ENCODE measurements around the gene STON2. TPM values are rescaled to one million over a fixed set of nuclear protein-coding genes. Genes with fewer than 3 reads are reported as not detected.

Gene STON2
- total and polyA plus RNA-seq, 2 experiments from 2014 or later, result 5.0 to 22.7 TPM

DNA sequence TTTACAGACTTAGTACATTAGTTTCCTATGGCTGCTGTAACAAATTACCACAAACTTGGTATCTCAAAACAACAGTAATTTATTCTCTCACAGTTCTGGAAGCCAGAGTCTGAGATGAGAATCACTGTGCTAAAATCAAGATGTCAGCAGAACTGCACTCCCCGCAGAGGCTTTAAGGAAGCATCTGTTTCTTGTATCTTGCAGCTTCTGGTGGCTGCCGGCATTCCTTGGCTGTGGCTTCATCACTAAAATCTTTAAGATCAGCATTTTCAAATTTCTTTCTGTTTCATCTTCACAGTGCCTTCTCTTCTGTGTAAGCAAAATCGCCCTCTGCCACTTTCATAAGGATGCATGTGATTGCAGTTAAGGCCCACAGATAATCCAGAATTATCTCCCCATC is 9.4 kb downstream of the STON2 start:
- Histone ChIP-seq H3K4me3 (no peak overlapping the region), H3K4me1 (ENCODE audit: insufficient read depth) (no peaks in the 10 kb centered on the region), H3K9me3 (ENCODE audit: low read depth) (no peaks in the 10 kb centered on the region), H3K9me2 (replicated peaks; ENCODE audit: insufficient read depth) (no peaks in the 10 kb centered on the region), H3K36me3 (replicated peaks; ENCODE audit: insufficient read depth, low read depth) (no peaks in the 10 kb centered on the region), H4K20me1 (ENCODE audit: insufficient read depth, poor library complexity, severe bottlenecking) (no peaks in the 10 kb centered on the region), H3K79me2 (no peaks in the 10 kb centered on the region), H2AFZ (no peak overlapping the region), H3K4me2 (no peak overlapping the region), H3K27me3 (no peaks in the 10 kb centered on the region), H3K27ac (no peak overlapping the region)
- WGBS (ENCODE audit: low lambda C conversion rate, missing lambda C conversion rate), result 53% methylated on average over 3 of the region's 3 CpGs
- DNase-seq (ENCODE audit: low spot score), result no peak
- no peak for TF ChIP-seq EZH2 (IDR thresholded peaks at IDR 0.05; ENCODE audit: borderline replicate concordance)
- TF ChIP-seq, protein P1, sequence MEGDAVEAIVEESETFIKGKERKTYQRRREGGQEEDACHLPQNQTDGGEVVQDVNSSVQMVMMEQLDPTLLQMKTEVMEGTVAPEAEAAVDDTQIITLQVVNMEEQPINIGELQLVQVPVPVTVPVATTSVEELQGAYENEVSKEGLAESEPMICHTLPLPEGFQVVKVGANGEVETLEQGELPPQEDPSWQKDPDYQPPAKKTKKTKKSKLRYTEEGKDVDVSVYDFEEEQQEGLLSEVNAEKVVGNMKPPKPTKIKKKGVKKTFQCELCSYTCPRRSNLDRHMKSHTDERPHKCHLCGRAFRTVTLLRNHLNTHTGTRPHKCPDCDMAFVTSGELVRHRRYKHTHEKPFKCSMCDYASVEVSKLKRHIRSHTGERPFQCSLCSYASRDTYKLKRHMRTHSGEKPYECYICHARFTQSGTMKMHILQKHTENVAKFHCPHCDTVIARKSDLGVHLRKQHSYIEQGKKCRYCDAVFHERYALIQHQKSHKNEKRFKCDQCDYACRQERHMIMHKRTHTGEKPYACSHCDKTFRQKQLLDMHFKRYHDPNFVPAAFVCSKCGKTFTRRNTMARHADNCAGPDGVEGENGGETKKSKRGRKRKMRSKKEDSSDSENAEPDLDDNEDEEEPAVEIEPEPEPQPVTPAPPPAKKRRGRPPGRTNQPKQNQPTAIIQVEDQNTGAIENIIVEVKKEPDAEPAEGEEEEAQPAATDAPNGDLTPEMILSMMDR (IDR thresholded peaks at IDR 0.05; ENCODE audit: poor library complexity), result no peak
- TF ChIP-seq EZH2phosphoT487 (IDR thresholded peaks at IDR 0.05; ENCODE audit: low read depth, severe bottlenecking, unreplicated experiment), result no peak

DNA sequence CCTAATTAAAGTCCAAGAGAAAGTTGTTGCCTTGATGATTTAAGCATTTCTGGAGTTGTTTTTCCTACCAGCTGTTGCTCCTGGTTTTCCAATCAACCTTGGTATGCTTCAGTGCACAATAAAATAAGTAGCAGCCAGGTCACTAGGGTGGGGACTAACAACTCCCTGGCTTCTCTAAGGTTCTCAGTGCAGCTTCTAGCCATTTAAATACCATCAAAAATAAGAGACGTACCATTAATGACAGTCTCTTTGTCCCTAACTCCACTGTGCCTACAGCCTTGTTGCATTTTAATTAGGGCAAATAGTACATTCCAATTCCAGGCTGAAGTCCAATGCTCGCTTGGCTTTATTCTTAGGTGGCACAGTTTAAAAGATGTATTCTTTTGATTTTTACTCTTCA is 11.8 kb downstream of the STON2 start:
- H3K4me3 ChIP-seq, result no peak overlapping the region
- TF ChIP-seq EZH2phosphoT487 (IDR thresholded peaks at IDR 0.05; ENCODE audit: low read depth, severe bottlenecking, unreplicated experiment) (no peak), EZH2 (IDR thresholded peaks at IDR 0.05; ENCODE audit: borderline replicate concordance) (no peak)
- TF ChIP-seq, protein P1 (IDR thresholded peaks at IDR 0.05; ENCODE audit: poor library complexity), result no peak
- no peak overlapping the region for H3K4me2 ChIP-seq
- DNase-seq (ENCODE audit: low spot score), result no peak
- H3K4me1 ChIP-seq (ENCODE audit: insufficient read depth), result no peaks in the 10 kb centered on the region
- H4K20me1 ChIP-seq (ENCODE audit: insufficient read depth, poor library complexity, severe bottlenecking), result no peaks in the 10 kb centered on the region
- H3K27ac ChIP-seq, result no peak overlapping the region
- H2AFZ ChIP-seq, result no peak overlapping the region
- 95% methylated on average over 2 of the region's 2 CpGs for WGBS (ENCODE audit: low lambda C conversion rate, missing lambda C conversion rate)
- H3K36me3 ChIP-seq (replicated peaks; ENCODE audit: insufficient read depth, low read depth), result no peaks in the 10 kb centered on the region
- no peaks in the 10 kb centered on the region for H3K27me3 ChIP-seq
- no peaks in the 10 kb centered on the region for H3K79me2 ChIP-seq
- no peaks in the 10 kb centered on the region for H3K9me2 ChIP-seq (replicated peaks; ENCODE audit: insufficient read depth)
- no peaks in the 10 kb centered on the region for H3K9me3 ChIP-seq (ENCODE audit: low read depth)

- H3K4me3 ChIP-seq, result no peak overlapping the region
- DNase-seq (ENCODE audit: low spot score), result no peak
- no peaks in the 10 kb centered on the region for H3K9me3 ChIP-seq (ENCODE audit: low read depth)
- no peaks in the 10 kb centered on the region for H3K9me2 ChIP-seq (replicated peaks; ENCODE audit: insufficient read depth)
- no peaks in the 10 kb centered on the region for H3K27me3 ChIP-seq
- H3K4me1 ChIP-seq (ENCODE audit: insufficient read depth), result no peaks in the 10 kb centered on the region
- no peak overlapping the region for H3K27ac ChIP-seq
- no peak overlapping the region for H3K4me2 ChIP-seq
- no peaks in the 10 kb centered on the region for H4K20me1 ChIP-seq (ENCODE audit: insufficient read depth, poor library complexity, severe bottlenecking)
- 68% methylated on average over 4 of the region's 4 CpGs for WGBS (ENCODE audit: low lambda C conversion rate, missing lambda C conversion rate)
- H2AFZ ChIP-seq, result no peak overlapping the region
- TF ChIP-seq EZH2 (IDR thresholded peaks at IDR 0.05; ENCODE audit: borderline replicate concordance) (no peak), EZH2phosphoT487 (IDR thresholded peaks at IDR 0.05; ENCODE audit: low read depth, severe bottlenecking, unreplicated experiment) (no peak)
- TF ChIP-seq, protein P1 (IDR thresholded peaks at IDR 0.05; ENCODE audit: poor library complexity), result no peak
- H3K36me3 ChIP-seq (replicated peaks; ENCODE audit: insufficient read depth, low read depth), result no peaks in the 10 kb centered on the region
- H3K79me2 ChIP-seq, result no peaks in the 10 kb centered on the region
Observed at GRCh38 chr14:81386290-81386745, 13.8 kb downstream of the STON2 start.

DNA sequence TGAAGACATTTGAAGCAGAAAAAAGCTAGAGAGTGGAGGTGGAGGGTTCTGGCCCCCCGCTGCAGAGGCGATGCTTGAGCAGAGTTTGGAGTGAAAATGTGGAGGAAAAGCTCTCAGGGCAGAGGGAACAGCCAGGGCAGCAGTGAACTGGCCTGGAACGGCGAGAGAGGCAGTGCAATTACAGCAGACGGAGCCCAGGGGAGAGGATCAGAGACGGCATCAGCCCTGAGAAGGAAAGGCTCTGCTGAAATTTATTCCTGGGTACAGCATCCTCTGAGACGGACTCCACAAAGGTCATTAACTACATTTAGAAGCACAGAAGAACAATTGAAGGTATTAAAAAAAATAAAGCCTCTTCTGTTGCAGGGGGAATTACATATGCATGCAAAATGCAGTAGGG is 14.2 kb downstream of the STON2 start:
- no peaks in the 10 kb centered on the region for H3K27me3 ChIP-seq
- H2AFZ ChIP-seq, result no peak overlapping the region
- H4K20me1 ChIP-seq (ENCODE audit: insufficient read depth, poor library complexity, severe bottlenecking), result no peaks in the 10 kb centered on the region
- no peak for DNase-seq (ENCODE audit: low spot score)
- TF ChIP-seq EZH2 (IDR thresholded peaks at IDR 0.05; ENCODE audit: borderline replicate concordance) (no peak), EZH2phosphoT487 (IDR thresholded peaks at IDR 0.05; ENCODE audit: low read depth, severe bottlenecking, unreplicated experiment) (no peak)
- TF ChIP-seq, protein P1 (IDR thresholded peaks at IDR 0.05; ENCODE audit: poor library complexity), result no peak
- H3K79me2 ChIP-seq, result no peaks in the 10 kb centered on the region
- H3K36me3 ChIP-seq (replicated peaks; ENCODE audit: insufficient read depth, low read depth), result no peaks in the 10 kb centered on the region
- no peaks in the 10 kb centered on the region for H3K9me2 ChIP-seq (replicated peaks; ENCODE audit: insufficient read depth)
- H3K4me2 ChIP-seq, result no peak overlapping the region
- WGBS (ENCODE audit: low lambda C conversion rate, missing lambda C conversion rate), result 95% methylated on average over 7 of the region's 7 CpGs
- H3K9me3 ChIP-seq (ENCODE audit: low read depth), result no peaks in the 10 kb centered on the region
- H3K4me1 ChIP-seq (ENCODE audit: insufficient read depth), result no peaks in the 10 kb centered on the region
- H3K4me3 ChIP-seq, result no peak overlapping the region
- no peak overlapping the region for H3K27ac ChIP-seq

All from hepatocyte (in vitro differentiated cells).